GM18951 (cell line): Measurements from ENCODE around the gene GPR42.
"Not testable (repeated sequence)": the region's sequence is repeated elsewhere in the genome, so short reads cannot be mapped to it uniquely, and the experiment has no call there.

Source experiments
- POLR2A ChIP-seq: IDR thresholded peaks from 4 replicates; pipeline ENCODE4 v1.6.1; 2011; ENCODE audit warnings: mild to moderate bottlenecking; ENCODE audit not compliant: insufficient read length, insufficient read depth; ENCODE audit errors: extremely low read depth
- in situ Hi-C: fragments of 300-500 bp; cut with MboI; formaldehyde crosslinking; loops from one replicate; pipeline ENCODE4 v1.12.0; 2022; ENCODE audit warnings: low sequenced_read_pairs, mixed read lengths, inconsistent platforms; ENCODE audit not compliant: unreplicated experiment

Gene GPR42

DNA sequence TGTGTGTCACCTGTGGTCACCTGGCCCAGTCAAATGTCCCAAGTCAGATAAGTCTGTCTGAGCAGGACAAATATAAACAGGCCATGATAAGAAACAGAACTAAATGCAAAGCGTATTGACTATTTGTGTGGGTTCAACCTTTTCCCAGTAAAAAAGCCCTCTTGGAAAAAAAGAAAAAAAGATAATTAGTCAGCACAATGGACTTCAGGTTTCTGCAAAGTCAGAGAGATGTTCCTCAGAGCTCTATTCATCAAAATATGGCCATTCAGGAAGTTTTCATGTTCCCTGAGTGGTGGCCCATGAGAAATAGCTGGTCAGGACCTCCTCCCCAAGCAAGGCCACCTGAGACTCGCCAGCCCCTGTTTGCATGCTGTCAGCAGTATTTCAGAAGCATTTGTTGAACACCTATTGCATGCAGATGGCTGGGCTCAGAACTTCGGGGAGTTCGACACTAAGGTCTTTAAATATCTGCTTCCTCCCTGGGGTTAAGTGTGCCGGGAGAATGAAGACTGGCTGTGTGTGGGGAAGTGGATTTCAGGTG, 9.9 kb upstream of the GPR42 start:
- TF ChIP-seq POLR2A, result no peak

DNA sequence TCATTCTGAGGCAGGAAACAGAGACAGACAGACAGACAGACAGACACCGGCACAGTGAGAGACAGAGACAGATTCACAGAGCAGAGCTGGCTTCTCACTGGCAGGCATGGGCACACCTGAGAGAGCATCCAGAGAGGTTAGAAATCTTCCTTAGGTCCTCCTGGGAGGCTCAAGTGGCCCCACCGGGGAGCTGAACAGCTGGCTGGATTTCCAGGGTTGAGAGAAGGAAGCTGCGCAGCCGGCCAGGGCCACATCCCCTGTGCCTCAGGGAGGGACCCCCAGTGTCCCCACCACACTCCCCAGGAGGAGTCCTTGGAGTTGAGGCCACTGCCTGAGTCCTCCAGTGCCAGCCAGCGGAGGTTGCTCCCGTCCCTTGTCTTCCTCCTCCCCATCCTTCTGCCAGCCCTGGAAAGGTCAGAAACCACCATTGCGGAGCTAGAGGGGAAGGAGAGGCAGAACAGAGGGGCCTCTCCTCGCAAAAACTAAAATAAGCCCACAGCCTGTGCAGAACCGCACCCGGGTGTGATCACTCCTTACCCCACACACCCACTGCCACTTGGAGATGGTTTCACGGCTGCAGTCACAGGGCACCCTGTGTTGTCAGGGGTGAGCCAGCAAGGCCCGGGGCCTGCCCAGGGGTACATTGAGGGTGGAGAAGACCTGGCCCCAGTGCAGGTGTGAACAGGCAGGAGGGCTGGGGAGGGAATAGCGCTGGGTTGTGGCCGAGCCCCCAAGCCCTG, 8.4 kb upstream of the GPR42 start:
- in situ Hi-C loops, result no loop called here
- no peak for TF ChIP-seq POLR2A

More for the DNA sequence above, 9.9 kb upstream of the GPR42 start:
- in situ Hi-C loops, result no loop called here

DNA sequence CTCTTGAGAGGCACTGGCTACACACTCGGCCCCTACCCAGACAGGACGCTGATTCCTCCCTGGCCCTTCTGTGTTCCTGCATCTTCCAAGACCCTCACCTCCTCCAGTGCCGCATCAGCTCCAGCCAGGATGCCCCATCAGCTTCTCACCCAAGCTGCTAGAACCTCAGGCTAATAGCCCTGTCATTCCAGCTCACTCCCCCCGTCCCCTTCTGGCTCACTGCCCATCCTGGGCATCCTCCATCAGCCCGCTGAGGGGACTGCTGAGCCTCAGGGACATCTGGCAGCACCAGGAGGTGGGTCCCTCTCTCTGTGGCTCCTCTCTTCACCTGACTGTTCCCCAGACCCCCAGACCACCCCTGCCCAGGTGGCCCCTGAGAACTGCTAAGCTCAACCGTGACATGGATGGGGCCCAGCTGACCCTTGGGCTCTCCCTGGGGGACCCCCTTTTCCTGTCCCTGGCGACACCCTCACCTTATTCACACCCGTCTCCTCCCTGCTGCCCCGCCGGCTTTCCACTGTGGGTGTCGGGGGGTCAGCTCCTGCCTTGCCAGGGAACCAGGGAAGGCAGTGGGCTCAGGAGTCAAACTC, 7.8 kb upstream of the GPR42 start:
- TF ChIP-seq POLR2A, result no peak
- in situ Hi-C loops, result no loop called here

DNA sequence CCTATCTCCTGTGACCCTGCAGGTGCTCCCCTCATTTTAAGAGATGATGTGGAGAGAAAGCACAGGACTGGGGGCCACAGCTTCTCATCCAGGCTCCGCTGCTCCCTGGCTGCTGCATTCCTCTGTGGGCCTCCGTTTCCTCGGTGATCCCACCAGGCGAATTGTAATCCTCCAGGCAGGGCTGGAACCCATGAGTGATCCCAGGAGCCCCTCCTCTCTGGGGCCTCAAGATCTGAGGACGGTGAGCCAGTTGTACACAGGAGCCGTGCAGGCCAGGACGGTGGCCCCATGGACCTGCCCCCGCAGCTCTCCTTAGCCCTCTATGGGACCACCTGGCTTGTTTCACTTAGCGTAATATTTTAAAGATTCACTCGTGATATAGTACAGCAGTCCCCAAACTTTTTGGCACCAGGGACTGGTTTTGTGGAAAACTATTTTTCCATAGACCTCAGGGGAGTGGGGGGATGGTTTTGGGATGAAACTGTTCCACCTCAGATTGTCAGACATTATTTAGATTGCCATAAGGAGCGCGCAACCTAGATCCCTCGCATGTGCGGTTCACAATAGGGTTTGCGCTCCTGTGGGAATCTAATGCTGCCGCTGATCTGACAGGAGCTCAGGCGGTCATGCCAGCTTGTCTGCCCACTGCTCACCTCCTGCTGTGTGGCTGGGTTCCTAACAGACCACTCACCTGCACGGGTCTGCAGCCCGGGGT, 7.0 kb upstream of the GPR42 start:
- TF ChIP-seq POLR2A, result no peak
- in situ Hi-C loops, result no loop called here

DNA sequence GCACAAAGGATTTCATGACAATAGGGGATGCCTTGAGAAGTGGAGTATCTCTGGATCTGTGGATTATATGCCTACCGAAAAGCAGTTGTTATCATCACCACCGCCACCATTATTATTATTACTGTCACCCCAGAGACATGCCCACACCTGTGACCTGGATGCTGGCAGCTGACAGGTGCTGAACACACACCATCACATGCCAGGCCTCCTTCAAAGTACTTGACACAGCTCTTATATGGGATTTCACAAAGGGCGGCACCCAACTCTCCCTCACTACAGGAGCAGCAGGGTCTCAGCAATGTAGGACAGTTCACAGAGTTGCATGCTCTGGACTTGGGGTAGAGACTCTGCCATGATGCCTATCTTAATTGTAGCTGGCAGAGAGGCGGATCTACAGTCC, 5.6 kb upstream of the GPR42 start:
- TF ChIP-seq POLR2A, result no peak
- in situ Hi-C loops, result no loop called here

DNA sequence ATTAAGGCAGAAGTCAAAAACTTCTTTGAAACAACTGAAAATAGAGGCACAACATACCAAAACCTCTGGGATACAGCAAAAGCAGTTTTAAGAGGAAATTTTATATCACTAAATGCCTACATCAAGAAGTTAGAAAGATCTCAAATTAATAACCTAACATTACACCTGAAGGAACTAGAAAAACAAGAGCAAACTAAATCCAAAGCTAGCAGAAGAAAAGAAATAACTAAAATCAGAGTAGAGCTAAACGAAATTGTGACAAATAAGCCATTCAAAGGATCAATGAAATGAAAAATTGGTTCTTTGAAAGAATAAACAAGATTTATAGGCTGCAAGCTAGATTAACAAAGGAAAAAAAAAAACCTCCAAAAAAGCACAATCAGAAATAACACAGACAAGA, 2.5 kb upstream of the GPR42 start:
- TF ChIP-seq POLR2A, result no peak
- in situ Hi-C loops, result no loop called here

DNA sequence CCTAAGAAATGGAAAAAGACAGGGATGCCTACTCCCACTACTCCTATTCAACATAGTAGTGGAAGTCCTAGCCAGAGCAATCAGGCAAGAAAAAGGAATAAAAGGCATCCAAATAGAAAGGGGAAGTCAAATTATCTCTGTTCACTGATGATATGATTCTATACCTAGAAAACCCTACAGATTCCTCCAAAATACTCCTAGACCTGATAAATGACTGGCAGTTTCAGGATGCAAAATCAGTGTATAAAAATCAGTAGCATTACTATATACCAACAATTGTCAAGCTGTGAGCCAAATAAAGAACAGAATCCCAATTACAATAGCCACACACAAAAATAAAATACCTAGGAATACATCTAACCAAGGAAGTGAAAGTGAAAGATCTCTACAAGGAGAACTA, 1.3 kb upstream of the GPR42 start:
- no peak for TF ChIP-seq POLR2A

DNA sequence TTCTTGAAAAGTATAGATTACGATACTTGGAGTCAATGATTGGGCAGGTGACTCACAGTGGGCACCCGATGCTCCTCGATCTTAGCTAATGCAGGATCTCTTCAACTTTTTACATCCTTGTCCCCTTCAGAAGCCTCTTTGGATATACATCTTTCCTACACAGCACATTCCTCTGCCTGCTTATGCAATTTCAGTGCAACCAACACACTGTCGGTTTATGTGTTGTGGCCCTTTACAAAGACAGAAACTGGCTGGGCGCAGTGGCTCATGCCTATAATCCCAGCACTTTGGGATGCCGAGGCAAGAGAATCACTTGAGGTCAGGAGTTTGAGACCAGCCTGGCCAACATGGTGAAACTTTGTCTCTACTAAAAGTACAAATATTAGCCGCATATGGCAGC, 2.6 kb downstream of the GPR42 start:
- in situ Hi-C loops, result no loop called here
- TF ChIP-seq POLR2A, result no peak

More for the DNA sequence above, 1.3 kb upstream of the GPR42 start:
- in situ Hi-C loops, result no loop called here

DNA sequence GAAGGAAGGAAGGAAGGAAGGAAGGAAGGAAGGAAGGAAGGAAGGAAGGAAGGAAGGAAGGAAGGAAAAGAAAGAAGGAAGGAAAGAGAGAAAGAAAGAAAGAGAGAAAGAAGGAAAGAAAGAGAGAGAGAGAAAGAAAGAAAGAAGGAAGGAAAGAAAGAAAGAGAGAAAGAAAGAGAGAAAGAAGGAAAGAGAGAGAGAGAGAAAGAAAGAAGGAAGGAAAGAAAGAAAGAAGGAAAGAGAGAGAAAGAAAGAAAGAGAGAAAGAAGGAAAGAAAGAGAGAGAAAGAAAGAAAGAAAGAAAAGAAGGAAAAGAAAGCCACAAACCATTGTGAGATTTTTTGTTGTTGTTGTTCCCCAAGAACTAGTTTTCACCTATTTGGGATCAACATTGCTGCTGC, 3.2 kb downstream of the GPR42 start:
- in situ Hi-C loops, result not testable (repeated sequence)

DNA sequence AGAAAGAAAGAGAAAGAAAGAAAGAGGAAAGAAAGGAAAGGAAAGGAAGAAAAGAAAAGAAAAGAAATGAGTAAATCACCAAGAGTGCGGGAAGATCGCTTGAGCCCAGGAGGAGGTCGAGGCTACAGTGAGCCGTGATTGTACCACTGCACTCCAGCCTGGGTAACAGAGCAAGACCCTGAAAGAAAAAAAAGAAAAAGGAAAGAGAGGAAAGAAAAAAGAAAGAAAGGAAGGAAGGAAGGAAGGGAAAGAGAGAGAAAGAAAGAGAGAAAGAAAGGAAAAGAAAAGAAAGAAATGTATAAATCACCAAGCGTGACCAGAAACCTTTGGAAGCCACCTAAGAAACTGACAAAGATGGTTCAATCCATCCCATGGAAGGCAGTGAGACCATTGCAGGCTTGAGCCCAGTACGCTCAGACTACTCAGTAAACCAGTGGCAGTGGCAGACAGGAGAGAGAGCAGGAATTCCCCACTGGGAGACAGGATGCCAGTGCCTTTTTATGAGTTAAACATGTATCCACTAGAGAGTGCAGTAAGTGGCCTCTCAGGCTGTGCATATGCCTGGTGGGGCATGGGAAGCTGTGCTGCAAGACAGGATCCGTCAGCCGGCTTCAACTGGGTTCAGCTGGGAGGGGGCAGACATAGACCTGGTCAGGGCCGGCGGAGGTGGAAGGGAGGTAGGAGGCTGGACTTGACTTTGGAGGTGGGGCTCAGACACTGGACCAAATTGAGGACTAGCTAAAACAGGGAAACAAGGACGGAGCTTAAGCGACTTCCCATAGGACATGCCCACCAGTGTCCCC, 4.8 kb downstream of the GPR42 start:
- in situ Hi-C loops, result no loop called here
- no peak for TF ChIP-seq POLR2A

DNA sequence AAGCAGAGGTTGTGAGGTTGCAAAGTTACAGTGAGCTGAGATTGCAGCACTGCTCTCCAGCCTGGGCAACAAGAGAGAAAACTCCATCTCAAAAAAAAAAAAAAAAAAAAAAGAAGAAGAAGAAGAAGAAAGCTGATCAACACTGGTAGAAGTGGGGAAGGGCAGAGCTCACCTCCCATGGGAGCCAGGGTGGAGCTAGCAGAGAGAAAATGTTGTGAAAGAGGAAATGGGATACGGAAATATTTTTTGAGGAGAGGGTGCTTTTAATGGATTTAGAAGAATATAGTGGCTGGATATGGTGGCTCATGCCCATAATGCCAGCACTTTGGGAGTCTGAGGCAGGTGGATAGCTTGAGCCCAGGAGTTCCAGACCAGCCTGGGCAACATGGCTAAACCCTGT, 6.8 kb downstream of the GPR42 start:
- no peak for TF ChIP-seq POLR2A
- in situ Hi-C loops, result no loop called here

DNA sequence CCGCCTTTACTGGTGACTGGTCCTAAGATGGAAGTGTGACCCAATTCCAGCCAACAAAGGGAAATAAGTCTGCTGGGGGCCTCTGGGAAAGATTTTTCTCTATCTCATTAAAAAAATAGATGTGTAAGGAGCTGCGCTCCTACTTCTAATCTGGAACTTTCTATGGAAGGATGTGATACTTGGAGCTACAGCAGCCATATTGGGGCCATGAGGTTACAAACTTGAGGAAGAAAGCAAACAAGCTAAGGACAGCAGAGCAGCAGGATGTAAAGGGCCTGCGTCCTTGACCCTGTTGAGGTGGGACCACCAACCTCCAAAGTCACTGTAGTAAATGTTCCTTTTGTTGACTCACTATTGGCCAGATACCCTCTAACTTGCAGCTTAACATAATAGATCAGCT, 7.5 kb downstream of the GPR42 start:
- no peak for TF ChIP-seq POLR2A
- in situ Hi-C loops, result no loop called here

DNA sequence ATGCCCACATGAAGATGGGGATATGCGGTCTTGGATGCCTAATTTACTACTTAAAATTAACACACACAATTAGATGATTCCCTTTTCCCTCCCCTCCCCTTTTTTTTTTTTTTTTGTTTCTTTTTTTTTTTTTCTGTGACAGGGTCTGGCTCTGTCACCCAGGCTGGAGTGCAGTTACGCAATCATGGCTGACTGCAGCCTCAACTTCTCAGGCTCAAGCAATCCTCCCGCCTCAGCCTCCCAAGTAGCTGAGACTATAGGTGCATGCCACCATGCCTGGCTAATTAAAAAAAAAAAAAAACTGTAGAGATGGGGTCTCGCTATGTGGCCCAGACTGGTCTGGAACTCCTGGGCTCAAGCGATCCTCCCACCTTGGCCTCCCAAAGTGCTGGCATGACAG, 8.7 kb downstream of the GPR42 start:
- in situ Hi-C loops, result not testable (repeated sequence)

DNA sequence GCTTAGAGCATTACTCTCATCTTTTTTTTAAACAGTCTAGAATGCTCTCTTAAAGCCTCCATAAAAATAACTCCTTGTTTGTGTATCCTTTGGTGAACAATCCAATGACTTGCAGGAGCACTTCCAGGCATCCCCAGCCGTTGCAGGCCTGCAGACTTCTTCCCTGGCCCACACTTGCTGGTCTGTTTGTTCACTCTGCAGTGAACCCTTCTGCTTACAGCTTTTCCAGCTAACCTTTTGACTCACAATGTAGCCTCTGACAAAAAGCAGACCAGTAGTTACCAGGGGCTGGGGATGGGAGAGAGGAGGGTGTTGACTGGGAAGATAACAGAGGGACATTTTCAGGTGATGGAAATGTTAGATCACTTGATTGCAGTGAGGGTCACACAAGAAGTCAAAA, 9.1 kb downstream of the GPR42 start:
- in situ Hi-C loops, result no loop called here
- TF ChIP-seq POLR2A, result no peak
